NCI-H187 treated with DMSO at 0.1 percent for 48 hours (cell line): ENCODE data around the gene GADD45GIP1.
"Not testable (repeated sequence)": the region's sequence is repeated elsewhere in the genome, so short reads cannot be mapped to it uniquely, and the experiment has no call there.

Experiments used
- DNase-seq: peaks from one replicate; lab custom pipeline; 2025; lab: John Stamatoyannopoulos, UW

The GADD45GIP1 gene

DNA sequence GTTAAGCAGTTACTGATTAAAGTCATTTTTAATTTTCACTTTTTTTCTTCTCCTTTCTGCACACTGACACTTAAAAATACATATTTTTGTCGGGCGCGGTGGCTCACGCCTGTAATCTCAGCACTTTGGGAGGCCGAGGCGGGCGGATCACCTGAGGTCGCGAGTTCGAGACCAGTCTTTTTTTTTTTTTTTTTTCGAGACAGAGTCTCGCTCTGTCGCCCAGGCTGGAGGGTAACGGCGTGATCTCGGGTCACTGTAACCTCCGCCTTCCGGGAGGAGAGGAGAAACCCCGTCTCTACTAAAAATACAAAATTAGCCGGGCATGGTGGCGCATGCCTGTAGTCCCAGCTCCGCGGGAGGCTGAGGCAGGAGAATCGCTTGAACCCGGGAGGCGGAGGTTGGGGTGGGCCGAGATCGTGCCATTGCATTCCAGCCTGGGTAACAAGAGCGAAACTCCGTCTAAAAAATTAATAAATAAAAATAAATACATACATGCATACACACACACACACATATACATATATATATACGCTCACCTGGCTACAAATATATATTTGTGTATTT lies 448 bp upstream of the GADD45GIP1 start:
- DNase-seq = not testable (repeated sequence)

GRCh38 chr19:12955996-12956395 lies 1.0 kb downstream of the GADD45GIP1 start:
- DNase-seq = no peak

GRCh38 chr19:12955575-12955974 lies 1.4 kb downstream of the GADD45GIP1 start:
- DNase-seq = not testable (repeated sequence)

GRCh38 chr19:12954612-12954962 lies 2.4 kb downstream of the GADD45GIP1 start:
- DNase-seq = no peak

- DNase-seq = no peak
Measured at GRCh38 chr19:12953799-12954611, 3.0 kb downstream of the GADD45GIP1 start.

GRCh38 chr19:12953138-12953798 lies 3.8 kb downstream of the GADD45GIP1 start:
- no peak for DNase-seq

- DNase-seq = no peak
Measured at GRCh38 chr19:12952488-12953137, 4.4 kb downstream of the GADD45GIP1 start.

GRCh38 chr19:12952050-12952449 lies 5.0 kb downstream of the GADD45GIP1 start:
- not testable (repeated sequence) for DNase-seq

GRCh38 chr19:12949363-12950283 lies 7.4 kb downstream of the GADD45GIP1 start:
- no peak for DNase-seq

- DNase-seq = no peak
Measured at GRCh38 chr19:12948612-12949362, 8.2 kb downstream of the GADD45GIP1 start.

DNA sequence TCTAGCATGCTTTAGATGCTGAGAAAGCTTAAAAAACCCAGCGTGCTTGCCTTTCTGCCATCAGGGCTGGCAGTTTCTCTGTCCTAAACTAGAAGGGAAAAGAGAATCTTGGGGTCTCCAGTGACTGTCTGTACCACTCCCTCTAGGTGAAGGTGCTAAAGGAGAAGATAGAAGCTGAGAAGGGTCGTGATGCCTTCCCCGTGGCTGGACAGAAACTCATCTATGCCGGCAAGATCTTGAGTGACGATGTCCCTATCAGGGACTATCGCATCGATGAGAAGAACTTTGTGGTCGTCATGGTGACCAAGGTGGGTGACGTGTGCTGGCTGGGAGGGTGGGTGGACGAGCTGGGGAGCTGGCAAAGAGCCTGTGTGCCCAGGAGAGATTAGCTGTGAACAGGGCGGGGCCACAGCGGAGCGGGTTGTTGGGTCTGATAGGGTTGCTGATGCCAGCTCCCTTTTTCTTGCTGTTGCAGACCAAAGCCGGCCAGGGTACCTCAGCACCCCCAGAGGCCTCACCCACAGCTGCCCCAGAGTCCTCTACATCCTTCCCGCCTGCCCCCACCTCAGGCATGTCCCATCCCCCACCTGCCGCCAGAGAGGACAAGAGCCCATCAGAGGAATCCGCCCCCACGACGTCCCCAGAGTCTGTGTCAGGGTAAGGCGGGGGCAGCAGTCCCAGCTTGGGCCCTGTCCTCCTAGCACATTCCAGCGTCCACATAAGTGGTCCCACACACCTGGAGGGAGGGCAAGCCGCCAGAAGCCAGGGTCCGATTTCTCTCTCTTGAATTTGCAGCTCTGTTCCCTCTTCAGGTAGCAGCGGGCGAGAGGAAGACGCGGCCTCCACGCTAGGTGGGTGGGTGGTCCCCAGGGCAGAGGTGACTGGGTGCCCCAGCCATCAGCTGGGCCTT lies 9.1 kb downstream of the GADD45GIP1 start:
- no peak for DNase-seq

DNA sequence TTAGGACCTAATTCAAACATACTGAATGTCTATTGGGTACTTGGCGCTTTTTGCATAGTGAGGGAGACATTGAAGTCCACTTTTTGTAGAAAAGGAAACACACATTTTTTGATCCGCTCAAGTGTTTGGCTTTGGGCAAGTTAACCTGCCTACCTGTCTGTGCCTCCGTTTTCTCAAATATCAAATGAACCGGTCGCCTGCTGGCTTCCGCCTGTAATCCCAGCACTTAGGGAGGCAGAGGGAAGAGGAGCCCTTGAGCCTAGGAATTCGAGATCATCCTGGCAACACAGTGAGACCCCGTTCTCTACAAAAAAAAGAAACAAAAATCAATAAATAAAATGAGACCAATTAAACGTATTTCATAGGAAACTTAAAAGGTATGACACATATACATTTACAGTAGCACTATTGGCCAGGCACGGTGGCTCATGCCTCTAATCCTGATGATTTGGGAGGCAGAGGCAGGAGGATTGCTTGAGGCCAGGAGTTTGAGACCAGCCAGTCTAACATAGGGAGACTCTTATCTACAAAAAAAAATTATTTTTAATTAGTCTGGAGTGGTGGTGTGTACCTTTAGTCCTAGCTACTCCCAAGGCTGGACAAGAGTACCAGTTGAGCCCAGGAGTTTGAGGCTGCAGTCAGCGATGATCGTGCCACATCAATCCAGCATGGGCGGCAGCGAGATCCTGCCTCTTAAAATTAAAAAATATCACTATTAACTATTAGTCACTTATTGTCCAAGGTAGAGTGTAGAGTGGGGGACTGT lies 10.1 kb downstream of the GADD45GIP1 start:
- DNase-seq = no peak

GRCh38 chr19:12946092-12946721 lies 10.8 kb downstream of the GADD45GIP1 start:
- no peak for DNase-seq

- DNase-seq = peak; percentile 29
Measured at GRCh38 chr19:12945479-12946091, 11.4 kb downstream of the GADD45GIP1 start, which contains the start of gene RAD23A. Gene RAD23A (plus strand): TSS chr19:12945862. CDS start chr19:12945949, 87 bp downstream.

GRCh38 chr19:12944104-12944674 lies 12.8 kb downstream of the GADD45GIP1 start:
- DNase-seq = no peak

- no peak for DNase-seq
Measured at GRCh38 chr19:12943437-12944044, 13.5 kb downstream of the GADD45GIP1 start.

- no peak for DNase-seq
Measured at GRCh38 chr19:12940897-12941296, 16.1 kb downstream of the GADD45GIP1 start.
